BJ (cell line): Measurements from ENCODE around the gene MFSD6L. TPM values are rescaled to one million over a fixed set of nuclear protein-coding genes. Genes with fewer than 3 reads are reported as not detected.

ENCODE experiments used
- CTCF ChIA-PET: fragments of 350-600 bp; formaldehyde crosslinking; extraction: SDS; loops from one replicate; lab custom pipeline; 2021; ENCODE audit warnings: antibody characterized with exemption, inconsistent platforms; lab: Yijun Ruan, JAX
- POLR2A ChIA-PET: fragments of 300-600 bp; sonication (Branson Sonifier 250); formaldehyde crosslinking; extraction: SDS; loops from one replicate; lab custom pipeline; 2021; ENCODE audit warnings: antibody characterized with exemption; lab: Charles Lee
- DNase-seq: peaks from one replicate; pipeline ENCODE4 v3.0.0-alpha.2; 2011; ENCODE audit warnings: low read depth
- H3K27me3 ChIP-seq: 2 replicates; pipeline ENCODE4 v1.6.0; 2011; ENCODE audit warnings: low read length; ENCODE audit not compliant: control insufficient read depth, insufficient read depth
- H3K36me3 ChIP-seq: 2 replicates; pipeline ENCODE4 v1.5.1; 2011; ENCODE audit warnings: low read length; ENCODE audit not compliant: control insufficient read depth, insufficient read depth
- H3K4me3 ChIP-seq: 2 replicates; pipeline ENCODE4 v1.5.1; 2011; ENCODE audit warnings: low read depth, mild to moderate bottlenecking, control low read depth, low read length
- polyA plus RNA-seq: library from polyadenylated mRNA; depleted of rRNA; stranded (reverse); fragments of >200 nt; gene quantifications from 2 replicates; pipeline ENCODE4 v1.2.3, GENCODE V29; 2011
- TF ChIP-seq, protein P1 (sequence below): IDR thresholded peaks from 2 replicates; pipeline ENCODE4 v1.5.1; 2011; ENCODE audit warnings: low read depth, mild to moderate bottlenecking, control low read depth, inconsistent platforms, low read length, moderate library complexity; ENCODE audit not compliant: insufficient read depth

MFSD6L gene
- polyA plus RNA-seq, 1 experiment, result not detected

- ChIA-PET CTCF (interaction anchor here (0.8 to 2.1 kb wide), 4 partner anchors 11 to 97 kb away, joined by 3 to 9 read pairs (median 6); no protein-coding TSS in a partner anchor), POLR2A (no interaction called here)
- H3K27me3 ChIP-seq, result peaks cover 8% of the 10 kb centered on the region
- no peak overlapping the region for H3K4me3 ChIP-seq
- no peak for DNase-seq
- no peaks in the 10 kb centered on the region for H3K36me3 ChIP-seq
- TF ChIP-seq, protein P1, sequence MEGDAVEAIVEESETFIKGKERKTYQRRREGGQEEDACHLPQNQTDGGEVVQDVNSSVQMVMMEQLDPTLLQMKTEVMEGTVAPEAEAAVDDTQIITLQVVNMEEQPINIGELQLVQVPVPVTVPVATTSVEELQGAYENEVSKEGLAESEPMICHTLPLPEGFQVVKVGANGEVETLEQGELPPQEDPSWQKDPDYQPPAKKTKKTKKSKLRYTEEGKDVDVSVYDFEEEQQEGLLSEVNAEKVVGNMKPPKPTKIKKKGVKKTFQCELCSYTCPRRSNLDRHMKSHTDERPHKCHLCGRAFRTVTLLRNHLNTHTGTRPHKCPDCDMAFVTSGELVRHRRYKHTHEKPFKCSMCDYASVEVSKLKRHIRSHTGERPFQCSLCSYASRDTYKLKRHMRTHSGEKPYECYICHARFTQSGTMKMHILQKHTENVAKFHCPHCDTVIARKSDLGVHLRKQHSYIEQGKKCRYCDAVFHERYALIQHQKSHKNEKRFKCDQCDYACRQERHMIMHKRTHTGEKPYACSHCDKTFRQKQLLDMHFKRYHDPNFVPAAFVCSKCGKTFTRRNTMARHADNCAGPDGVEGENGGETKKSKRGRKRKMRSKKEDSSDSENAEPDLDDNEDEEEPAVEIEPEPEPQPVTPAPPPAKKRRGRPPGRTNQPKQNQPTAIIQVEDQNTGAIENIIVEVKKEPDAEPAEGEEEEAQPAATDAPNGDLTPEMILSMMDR, result no peak
Observed at GRCh38 chr17:8798176-8798845, 854 bp downstream of the MFSD6L start.

DNA sequence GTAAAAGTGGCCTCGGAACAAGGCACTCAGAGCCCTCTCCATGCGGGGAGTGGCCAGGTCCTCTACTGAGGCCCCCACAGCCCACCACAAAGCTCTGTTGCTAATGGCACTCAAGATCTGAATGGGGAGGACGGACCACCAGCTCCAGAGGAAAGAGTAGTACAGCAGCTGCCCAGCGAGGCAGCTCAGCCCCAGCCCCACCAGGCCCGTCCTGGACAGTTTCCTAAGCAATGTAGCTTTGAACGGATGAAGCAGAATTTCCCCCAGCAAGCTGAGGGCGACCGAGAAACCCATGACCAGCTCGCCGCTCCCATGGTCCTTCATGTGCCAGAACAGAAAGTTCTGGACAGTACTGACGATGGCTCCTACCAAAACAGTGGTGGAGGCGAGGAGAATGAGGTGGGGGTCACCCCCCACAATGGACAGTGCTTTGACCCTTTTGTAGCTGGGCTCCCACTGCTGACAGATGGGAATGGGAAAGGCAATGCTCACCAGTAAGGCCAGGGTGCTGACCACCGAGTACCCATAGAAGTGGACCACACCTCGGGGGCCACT lies 1.5 kb downstream of the MFSD6L start:
- ChIA-PET CTCF (interaction anchor here (1.9 to 2.1 kb wide), 2 partner anchors 12 to 98 kb away, joined by 8 to 9 read pairs; no protein-coding TSS in a partner anchor), POLR2A (no interaction called here)
- DNase-seq, result no peak
- TF ChIP-seq, protein P1, result no peak
- H3K27me3 ChIP-seq, result peaks cover 8% of the 10 kb centered on the region
- no peaks in the 10 kb centered on the region for H3K36me3 ChIP-seq
- H3K4me3 ChIP-seq, result no peak overlapping the region

GRCh38 chr17:8794636-8795035 lies 4.5 kb downstream of the MFSD6L start:
- DNase-seq, result no peak
- TF ChIP-seq, protein P1, result no peak
- POLR2A ChIA-PET, result interaction anchor here (0.6 kb wide), 1 partner anchor 237 kb away, joined by 3 read pairs; no protein-coding TSS in a partner anchor
- Histone ChIP-seq H3K36me3 (no peaks in the 10 kb centered on the region), H3K4me3 (no peak overlapping the region), H3K27me3 (peaks cover 8% of the 10 kb centered on the region)
- CTCF ChIA-PET, result interaction anchor here (1.5 to 1.9 kb wide), 2 partner anchors 9 to 12 kb away, joined by 8 to 10 read pairs; no protein-coding TSS in a partner anchor

- Histone ChIP-seq H3K4me3 (no peak overlapping the region), H3K27me3 (peaks cover 6% of the 10 kb centered on the region), H3K36me3 (no peaks in the 10 kb centered on the region)
- ChIA-PET CTCF (interaction anchor here (1.9 kb wide), 1 partner anchor 8 kb away, joined by 10 read pairs; no protein-coding TSS in a partner anchor), POLR2A (no interaction called here)
- TF ChIP-seq, protein P1, result no peak
- no peak for DNase-seq
Observed at GRCh38 chr17:8793649-8794048, 5.5 kb downstream of the MFSD6L start.

DNA sequence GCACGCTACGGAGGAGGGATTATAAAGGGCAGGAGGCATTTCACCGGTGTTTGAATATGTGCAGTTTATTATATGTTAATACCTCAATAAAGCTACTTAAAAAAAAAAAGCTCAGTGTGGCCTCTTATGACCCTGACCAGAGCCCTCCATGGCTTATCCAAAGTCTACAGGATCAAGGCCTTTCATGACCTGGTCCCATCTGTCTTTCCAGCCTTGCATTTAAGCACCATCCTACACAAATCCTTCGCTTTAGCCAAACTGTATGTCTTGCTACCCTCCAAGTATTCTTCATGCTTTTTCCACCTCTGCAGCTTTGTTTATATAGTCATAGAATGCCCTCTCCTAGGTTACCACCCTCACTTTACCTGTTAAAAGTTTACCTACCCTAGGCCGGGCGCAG lies 6.5 kb downstream of the MFSD6L start:
- CTCF ChIA-PET, result interaction anchor here (0.7 kb wide), 1 partner anchor 13 kb away, joined by 4 read pairs; no protein-coding TSS in a partner anchor
- POLR2A ChIA-PET, result no interaction called here

More for the DNA sequence above, 6.5 kb downstream of the MFSD6L start:
- H3K27me3 ChIP-seq, result no peaks in the 10 kb centered on the region
- TF ChIP-seq, protein P1, result no peak
- no peaks in the 10 kb centered on the region for H3K36me3 ChIP-seq
- DNase-seq, result no peak
- no peak overlapping the region for H3K4me3 ChIP-seq
